ENCODE measurements around the gene FOXI1.

FOXI1 gene

DNA sequence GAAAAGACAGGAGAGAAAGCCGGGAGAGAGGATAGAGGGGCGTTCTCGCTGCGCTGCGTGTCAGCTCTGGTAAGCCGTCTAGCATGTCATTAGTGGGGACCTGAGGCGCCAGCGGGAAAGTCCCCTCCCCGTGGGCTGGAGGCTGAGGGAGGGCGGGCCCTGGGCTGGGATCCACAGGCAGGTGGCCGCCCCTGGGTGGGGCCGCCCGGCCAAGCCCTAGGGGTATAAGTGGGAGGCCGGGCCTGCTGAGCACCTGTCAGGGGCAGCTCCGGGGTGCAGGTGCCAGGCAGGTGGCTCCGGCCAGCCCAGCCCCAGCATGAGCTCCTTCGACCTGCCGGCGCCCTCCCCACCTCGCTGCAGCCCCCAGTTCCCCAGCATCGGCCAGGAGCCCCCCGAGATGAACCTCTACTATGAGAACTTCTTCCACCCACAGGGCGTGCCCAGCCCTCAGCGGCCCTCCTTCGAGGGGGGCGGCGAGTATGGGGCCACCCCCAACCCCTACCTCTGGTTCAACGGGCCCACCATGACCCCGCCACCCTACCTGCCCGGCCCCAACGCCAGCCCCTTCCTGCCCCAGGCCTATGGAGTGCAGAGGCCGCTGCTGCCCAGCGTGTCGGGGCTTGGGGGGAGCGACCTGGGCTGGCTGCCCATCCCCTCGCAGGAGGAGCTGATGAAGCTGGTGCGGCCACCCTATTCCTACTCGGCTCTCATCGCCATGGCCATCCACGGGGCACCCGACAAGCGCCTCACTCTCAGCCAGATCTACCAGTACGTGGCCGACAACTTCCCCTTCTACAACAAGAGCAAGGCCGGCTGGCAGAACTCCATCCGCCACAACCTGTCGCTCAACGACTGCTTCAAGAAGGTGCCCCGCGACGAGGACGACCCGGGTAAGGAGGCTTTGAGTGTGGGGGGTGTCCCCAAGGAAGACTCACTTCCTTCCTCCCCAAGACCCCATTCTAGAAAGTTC lies at the start of gene FOXI1:
Gene FOXI1, plus strand, starts transcription at position 256 of the 970 bp plus-strand sequence. Its CDS starts 61 bp downstream, at position 317.
- H3K36me3 ChIP-seq (ENCODE audit: low read length), result no peaks in the 10 kb centered on the region
- no peak within 1 kb of the TSS for H3K4me2 ChIP-seq (ENCODE audit: low read depth, low read length, poor library complexity, severe bottlenecking)

DNA sequence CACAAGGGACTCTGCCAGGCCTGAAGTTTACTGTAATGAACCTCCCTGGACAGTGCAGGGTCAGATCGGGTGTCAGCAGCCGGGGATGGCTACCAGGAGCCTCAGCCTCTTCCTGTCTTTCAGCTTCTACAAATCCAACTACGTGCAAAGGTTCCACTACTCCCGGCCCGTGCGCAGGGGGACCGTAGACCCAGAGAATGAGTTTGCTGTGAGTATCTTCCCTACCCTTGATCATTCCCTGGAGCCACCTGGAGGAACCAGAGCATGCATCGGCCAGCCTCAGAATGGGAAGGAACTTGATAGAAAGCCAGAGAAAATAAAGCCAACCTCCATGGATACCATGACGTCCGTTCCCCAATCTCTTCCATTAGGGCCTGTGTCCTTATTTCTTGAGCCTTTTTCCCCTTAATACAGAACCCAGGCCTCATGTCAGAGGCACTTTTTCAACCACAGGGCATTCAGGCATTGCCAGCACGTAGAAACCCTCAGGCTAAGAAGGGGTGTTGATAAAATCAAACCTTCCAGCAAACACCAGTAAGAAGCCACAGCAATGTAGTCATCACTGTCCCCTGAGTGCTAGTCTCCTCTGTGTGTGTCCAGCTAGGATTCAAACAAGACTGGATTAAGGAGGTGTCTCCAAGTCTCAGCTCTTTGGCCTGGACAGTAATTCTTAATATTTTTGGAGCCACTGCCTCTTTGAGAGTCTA lies 49.0 kb upstream of the FOXI1 start:
- Histone ChIP-seq H3K27me3 (ENCODE audit: low read length) (no peaks in the 10 kb centered on the region), H3K9ac (ENCODE audit: low read length) (no peak overlapping the region), H2AFZ (ENCODE audit: low read depth, low read length, severe bottlenecking) (no peak overlapping the region), H3K79me2 (ENCODE audit: insufficient read depth, low read length) (no peaks in the 10 kb centered on the region), H3F3A (ENCODE audit: insufficient read depth) (no peaks in the 10 kb centered on the region), H3K9me3 (ENCODE audit: insufficient read depth, low read length) (no peaks in the 10 kb centered on the region), H3K4me3 (ENCODE audit: insufficient read depth, low read length, poor library complexity, severe bottlenecking) (no peak overlapping the region), H3K27ac (ENCODE audit: low read depth, low read length) (no peak overlapping the region), H3K36me3 (ENCODE audit: low read length) (peaks cover 13% of the 10 kb centered on the region; the same call in 1 of the 2 replicates), H3K9me2 (replicated peaks; ENCODE audit: insufficient read depth, low read length) (no peaks in the 10 kb centered on the region), H4K20me1 (ENCODE audit: low read depth, low read length) (no peaks in the 10 kb centered on the region), H3K4me2 (ENCODE audit: low read depth, low read length, poor library complexity, severe bottlenecking) (no peak overlapping the region)
- TF ChIP-seq EZH2phosphoT487 (conservative IDR thresholded peaks at IDR 0.05; ENCODE audit: low read length), result no peak
- TF ChIP-seq, protein P1, sequence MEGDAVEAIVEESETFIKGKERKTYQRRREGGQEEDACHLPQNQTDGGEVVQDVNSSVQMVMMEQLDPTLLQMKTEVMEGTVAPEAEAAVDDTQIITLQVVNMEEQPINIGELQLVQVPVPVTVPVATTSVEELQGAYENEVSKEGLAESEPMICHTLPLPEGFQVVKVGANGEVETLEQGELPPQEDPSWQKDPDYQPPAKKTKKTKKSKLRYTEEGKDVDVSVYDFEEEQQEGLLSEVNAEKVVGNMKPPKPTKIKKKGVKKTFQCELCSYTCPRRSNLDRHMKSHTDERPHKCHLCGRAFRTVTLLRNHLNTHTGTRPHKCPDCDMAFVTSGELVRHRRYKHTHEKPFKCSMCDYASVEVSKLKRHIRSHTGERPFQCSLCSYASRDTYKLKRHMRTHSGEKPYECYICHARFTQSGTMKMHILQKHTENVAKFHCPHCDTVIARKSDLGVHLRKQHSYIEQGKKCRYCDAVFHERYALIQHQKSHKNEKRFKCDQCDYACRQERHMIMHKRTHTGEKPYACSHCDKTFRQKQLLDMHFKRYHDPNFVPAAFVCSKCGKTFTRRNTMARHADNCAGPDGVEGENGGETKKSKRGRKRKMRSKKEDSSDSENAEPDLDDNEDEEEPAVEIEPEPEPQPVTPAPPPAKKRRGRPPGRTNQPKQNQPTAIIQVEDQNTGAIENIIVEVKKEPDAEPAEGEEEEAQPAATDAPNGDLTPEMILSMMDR (IDR thresholded peaks at IDR 0.05; ENCODE audit: insufficient read depth, low read length, poor library complexity, severe bottlenecking), result no peak

More for the DNA sequence above, at the start of gene FOXI1:
- no peak within 1 kb of the TSS for H2AFZ ChIP-seq (ENCODE audit: low read depth, low read length, severe bottlenecking)
- TF ChIP-seq EZH2phosphoT487 (conservative IDR thresholded peaks at IDR 0.05; ENCODE audit: low read length), result no peak
- H3K9me2 ChIP-seq (replicated peaks; ENCODE audit: insufficient read depth, low read length), result no peaks in the 10 kb centered on the region
- H3K79me2 ChIP-seq (ENCODE audit: insufficient read depth, low read length), result no peaks in the 10 kb centered on the region
- no peaks in the 10 kb centered on the region for H4K20me1 ChIP-seq (ENCODE audit: low read depth, low read length)
- no peak within 1 kb of the TSS for H3K4me3 ChIP-seq (ENCODE audit: insufficient read depth, low read length, poor library complexity, severe bottlenecking)
- no peaks in the 10 kb centered on the region for H3F3A ChIP-seq (ENCODE audit: insufficient read depth)
- H3K9me3 ChIP-seq (ENCODE audit: insufficient read depth, low read length), result no peaks in the 10 kb centered on the region
- H3K27me3 ChIP-seq (ENCODE audit: low read length), result no peaks in the 10 kb centered on the region
- H3K9ac ChIP-seq (ENCODE audit: low read length), result no peak within 1 kb of the TSS
- H3K27ac ChIP-seq (ENCODE audit: low read depth, low read length), result no peak within 1 kb of the TSS

DNA sequence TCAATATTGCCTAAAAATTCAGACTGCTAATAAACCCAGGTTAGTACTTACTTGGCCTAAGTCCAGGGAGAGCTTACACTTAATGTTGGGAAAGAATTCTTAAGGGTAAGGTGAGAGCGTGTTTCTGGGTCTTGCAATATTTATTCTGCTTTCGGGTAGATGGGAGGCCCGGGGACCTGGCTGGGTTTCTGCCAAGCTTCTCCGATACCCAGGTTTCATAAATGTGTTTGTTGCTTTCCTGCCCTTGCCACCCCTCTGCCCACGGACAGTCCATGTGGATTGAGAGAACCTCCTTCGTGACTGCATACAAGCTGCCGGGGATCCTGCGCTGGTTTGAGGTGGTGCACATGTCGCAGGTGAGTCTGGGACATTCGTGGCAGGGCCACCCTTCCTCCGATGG lies 48.4 kb upstream of the FOXI1 start:
- Histone ChIP-seq H4K20me1 (ENCODE audit: low read depth, low read length) (no peaks in the 10 kb centered on the region), H3K27ac (ENCODE audit: low read depth, low read length) (no peak overlapping the region), H3K79me2 (ENCODE audit: insufficient read depth, low read length) (no peaks in the 10 kb centered on the region), H3K9ac (ENCODE audit: low read length) (no peak overlapping the region), H3K4me3 (ENCODE audit: insufficient read depth, low read length, poor library complexity, severe bottlenecking) (no peak overlapping the region), H3K4me2 (ENCODE audit: low read depth, low read length, poor library complexity, severe bottlenecking) (no peak overlapping the region), H3K27me3 (ENCODE audit: low read length) (no peaks in the 10 kb centered on the region), H3K36me3 (ENCODE audit: low read length) (peaks cover 13% of the 10 kb centered on the region; the same call in 1 of the 2 replicates), H2AFZ (ENCODE audit: low read depth, low read length, severe bottlenecking) (no peak overlapping the region), H3F3A (ENCODE audit: insufficient read depth) (no peaks in the 10 kb centered on the region), H3K9me2 (replicated peaks; ENCODE audit: insufficient read depth, low read length) (no peaks in the 10 kb centered on the region), H3K9me3 (ENCODE audit: insufficient read depth, low read length) (no peaks in the 10 kb centered on the region)
- TF ChIP-seq, protein P1 (IDR thresholded peaks at IDR 0.05; ENCODE audit: insufficient read depth, low read length, poor library complexity, severe bottlenecking), result no peak
- no peak for TF ChIP-seq EZH2phosphoT487 (conservative IDR thresholded peaks at IDR 0.05; ENCODE audit: low read length)
